A549 (cell line): ENCODE measurements around the gene CYSRT1. TPM values are rescaled to one million over a fixed set of nuclear protein-coding genes. Genes with fewer than 3 reads are reported as not detected.

ENCODE experiments used
- ATAC-seq, 2 experiments: fragments of 200-7000 bp in 1 of 2; fragments of >200 bp in 1 of 2; cut with Nextera tagmentation in 1 of 2; cut with Tn5 transposase in 1 of 2; 3 replicates each; pipeline versions ENCODE4 v1.8.0 to v1.9.1; 2018 to 2020; ENCODE audit warnings: mild to moderate bottlenecking in 1 of 2, moderate library complexity in 1 of 2
- CTCF ChIA-PET: fragments of 300-600 bp; sonication (Branson Sonifier 250); formaldehyde crosslinking; extraction: SDS; loops from one replicate; lab custom pipeline; 2021; ENCODE audit warnings: antibody characterized with exemption, inconsistent platforms; lab: Yijun Ruan, JAX
- POLR2A ChIA-PET: fragments of 350-600 bp; formaldehyde crosslinking; extraction: SDS; loops from one replicate; lab custom pipeline; 2021; ENCODE audit warnings: antibody characterized with exemption, inconsistent platforms; lab: Yijun Ruan, JAX
- DNase-seq, 2 experiments: peaks; one replicate each; pipeline versions ENCODE4 v3.0.0 to v3.0.0-alpha.2; 2011 to 2016; ENCODE audit warnings: low read depth in 1 of 2, low spot score in 1 of 2
- FAIRE-seq: peaks from 2 replicates; lab custom pipeline; 2011; peaks lifted over from hg19 to GRCh38; lab: Jason Lieb, UNC
- H3K27ac ChIP-seq, 2 experiments: fragments of >200 bp; sonication (Bioruptor Twin); formaldehyde crosslinking; 3 replicates each; pipeline ENCODE4 v1.5.1; 2016 to 2017
- H3K4me1 ChIP-seq: fragments of >200 bp; sonication (Bioruptor Twin); formaldehyde crosslinking; 3 replicates; pipeline ENCODE4 v1.6.1; 2016
- H3K4me2 ChIP-seq: fragments of >200 bp; sonication (Bioruptor Twin); formaldehyde crosslinking; 3 replicates; pipeline ENCODE4 v1.6.1; 2016
- H3K4me3 ChIP-seq: fragments of >200 bp; sonication (Bioruptor Twin); formaldehyde crosslinking; 3 replicates; pipeline ENCODE4 v1.5.1; 2016
- H3K9me3 ChIP-seq: fragments of >200 bp; sonication (Bioruptor Twin); formaldehyde crosslinking; 3 replicates; pipeline ENCODE4 v1.6.1; 2016
- ATOH8 ChIP-seq: fragments of 250-450 bp; sonication (Bioruptor Pico); IDR thresholded peaks from 2 replicates; pipeline ENCODE4 v1.5.0; 2020; ENCODE audit warnings: low read depth, mild to moderate bottlenecking, moderate library complexity
- BHLHE40 ChIP-seq: IDR thresholded peaks from 2 replicates; pipeline ENCODE4 v1.6.1; 2012; ENCODE audit warnings: low read depth, low read length, inconsistent platforms
- CHD4 ChIP-seq: fragments of 200-600 bp; sonication (generic); IDR thresholded peaks from 2 replicates; pipeline ENCODE4 v1.6.1; 2016; ENCODE audit warnings: antibody characterized with exemption, mild to moderate bottlenecking, borderline replicate concordance
- CTCF ChIP-seq: fragments of >200 bp; sonication (Bioruptor Twin); formaldehyde crosslinking; IDR thresholded peaks from 3 replicates; pipeline ENCODE4 v1.5.1; 2016
- ESRRA ChIP-seq: fragments of 150-350 bp; IDR thresholded peaks from 2 replicates; pipeline ENCODE4 v1.6.1; 2014; ENCODE audit warnings: mild to moderate bottlenecking, low read length, borderline replicate concordance
- FOSL2 ChIP-seq, 2 experiments: fragments of 450-650 bp in 1 of 2; fragments of >200 bp in 1 of 2; sonication (Bioruptor Twin) in 1 of 2; formaldehyde crosslinking; IDR thresholded peaks; 2 replicates each; pipeline versions ENCODE4 v1.5.0 to v1.6.1; 2016 to 2020; ENCODE audit warnings: mild to moderate bottlenecking in 1 of 2, moderate library complexity in 1 of 2
- HEYL ChIP-seq: fragments of 250-450 bp; sonication (Bioruptor Pico); IDR thresholded peaks from 2 replicates; pipeline ENCODE4 v1.8.0; 2021; ENCODE audit warnings: mild to moderate bottlenecking, moderate library complexity
- HMGXB4 ChIP-seq: fragments of 250-450 bp; sonication (Bioruptor Pico); IDR thresholded peaks from 2 replicates; pipeline ENCODE4 v1.5.0; 2021; ENCODE audit warnings: mild to moderate bottlenecking, moderate library complexity, borderline replicate concordance
- HOXB5 ChIP-seq: fragments of 250-450 bp; sonication (Bioruptor Pico); IDR thresholded peaks from 2 replicates; pipeline ENCODE4 v1.5.0; 2020; ENCODE audit warnings: mild to moderate bottlenecking, moderate library complexity
- MAX ChIP-seq: IDR thresholded peaks from 2 replicates; pipeline ENCODE4 v1.6.1; 2012
- MAZ ChIP-seq: fragments of 150-350 bp; IDR thresholded peaks from 2 replicates; pipeline ENCODE4 v1.6.1; 2014; ENCODE audit warnings: antibody characterized with exemption, low read depth, low read length, borderline replicate concordance
- PBX3 ChIP-seq: IDR thresholded peaks from 2 replicates; pipeline ENCODE4 v1.6.1; 2012
- PHF8 ChIP-seq: fragments of 200-600 bp; sonication (generic); IDR thresholded peaks from 2 replicates; pipeline ENCODE4 v1.6.1; 2016; ENCODE audit warnings: low read depth, mild to moderate bottlenecking, antibody characterized with exemption, moderate library complexity, borderline replicate concordance
- RAD21 ChIP-seq, 2 experiments: fragments of >200 bp in 1 of 2; sonication (Bioruptor Twin) in 1 of 2; formaldehyde crosslinking in 1 of 2; IDR thresholded peaks in 1 of 2; conservative IDR thresholded peaks in 1 of 2; 2 replicates in 1 of 2; 3 replicates in 1 of 2; pipeline ENCODE4 v1.6.1; 2012 to 2018; ENCODE audit warnings: inconsistent platforms in 1 of 2
- RARB ChIP-seq: fragments of 250-450 bp; sonication (Bioruptor Pico); IDR thresholded peaks from 2 replicates; pipeline ENCODE4 v1.8.0; 2021; ENCODE audit warnings: mild to moderate bottlenecking, moderate library complexity
- RCOR1 ChIP-seq: fragments of 150-350 bp; IDR thresholded peaks from 2 replicates; pipeline ENCODE4 v1.6.1; 2014; ENCODE audit warnings: antibody characterized with exemption, low read length, low read depth
- REST ChIP-seq: fragments of 200-600 bp; sonication (generic); IDR thresholded peaks from 2 replicates; pipeline ENCODE4 v1.6.1; 2016; ENCODE audit warnings: antibody characterized with exemption, mild to moderate bottlenecking, moderate library complexity
- RFX5 ChIP-seq: fragments of 450-650 bp; IDR thresholded peaks from 2 replicates; pipeline ENCODE4 v1.7.1; 2014; ENCODE audit warnings: antibody characterized with exemption, mild to moderate bottlenecking, moderate library complexity
- SMC3 ChIP-seq: fragments of >200 bp; sonication (Bioruptor Twin); formaldehyde crosslinking; IDR thresholded peaks from 3 replicates; pipeline ENCODE4 v1.6.1; 2018; ENCODE audit warnings: inconsistent platforms
- USF2 ChIP-seq: fragments of 450-650 bp; IDR thresholded peaks from 2 replicates; pipeline ENCODE4 v1.6.1; 2014; ENCODE audit warnings: antibody characterized with exemption
- ZSCAN20 ChIP-seq: fragments of 250-450 bp; sonication (Bioruptor Pico); IDR thresholded peaks from 2 replicates; pipeline ENCODE4 v1.8.0; 2022; ENCODE audit warnings: mild to moderate bottlenecking, moderate library complexity
- WGBS: methylation state at CpG from one replicate; pipeline ENCODE4 v1.1.6; 2017; ENCODE audit errors: missing lambda C conversion rate; 5-methylcytosine and 5-hydroxymethylcytosine counted together
- polyA plus RNA-seq, 4 experiments: library from polyadenylated mRNA; depleted of rRNA in 3 of 4; stranded (reverse); fragments of >200 nt; fragmentation: RNase III in 1 of 4; extraction: RNeasy Plus Mini Kit Qiagen cat#74134 plus additional on column Dnase treatment in 1 of 4; gene quantifications; 2 replicates in 3 of 4; 3 replicates in 1 of 4; pipeline ENCODE4 v1.2.3, GENCODE V29; 2011 to 2017

The CYSRT1 gene
- polyA plus RNA-seq, 2 of the 4 experiments (the other 2 are of a cell fraction): 0.30 to 0.81 TPM

- no peak for FAIRE-seq
- Histone ChIP-seq H3K4me2 (peak overlapping the region; percentile 65), H3K27ac (peak overlapping the region in 1 of 2 experiments; percentile 63; a peak in 3 of 6 replicates), H3K9me3 (no peaks in the 10 kb centered on the region), H3K4me3 (no peak overlapping the region), H3K4me1 (peaks cover 35% of the 10 kb centered on the region)
- POLR2A ChIA-PET: interaction anchor here (0.6 to 1.8 kb wide), 3 partner anchors 13 to 106 kb away, joined by 3 to 5 read pairs (median 4); no protein-coding TSS in a partner anchor
- DNase-seq: peak; percentile 82 to 93
- TF ChIP-seq ESRRA (no peak), ATOH8 (CRISPR knock-in tag) (no peak), MAZ (peak; percentile 70; the same call in 1 of the 2 replicates), FOSL2 (IDR thresholded peaks at IDR 0.05) (no peak), FOSL2 (CRISPR knock-in tag; IDR thresholded peaks at IDR 0.05) (no peak), CTCF (peak; percentile 97), ZSCAN20 (CRISPR knock-in tag) (no peak), CHD4 (no peak), HEYL (CRISPR knock-in tag) (no peak), PHF8 (no peak), PBX3 (0 out of 2 replicates have a peak, but pooled peaks have one; percentile 16), USF2 (no peak), BHLHE40 (no peak), RCOR1 (no peak), HOXB5 (CRISPR knock-in tag) (no peak), RAD21 (conservative IDR thresholded peaks at IDR 0.05 in 1 of 2, IDR thresholded peaks at IDR 0.05 in 1 of 2) (peak; percentile 76 to 84), HMGXB4 (CRISPR knock-in tag) (0 out of 2 replicates have a peak, but pooled peaks have one; percentile 18), REST (no peak), RARB (CRISPR knock-in tag) (no peak), RFX5 (no peak), SMC3 (peak; percentile 84), MAX (peak; percentile 54)
- WGBS: 38% methylated on average over 20 of the region's 31 CpGs
- CTCF ChIA-PET: interaction anchor here (0.6 to 13.1 kb wide), 67 partner anchors 8 to 431 kb away, joined by 3 to 236 read pairs (median 5); partner anchors contain the start of genes ANAPC2, CYSRT1, DPP7 and FUT7
- ATAC-seq: peak; percentile 20 to 69
These were observed 11.4 kb downstream of the CYSRT1 start for GRCh38 chr9:137236238-137236935.
